ENCODE data around the gene SLC5A10.

GRCh38 chr17:18932360-18933055, 19.5 kb upstream of the SLC5A10 start:
- no peak for TF ChIP-seq POLR2AphosphoS5 (IDR thresholded peaks at IDR 0.05)
- no peak for TF ChIP-seq CTCF (IDR thresholded peaks at IDR 0.05)
- TF ChIP-seq POLR2A (IDR thresholded peaks at IDR 0.05), result no peak
- TF ChIP-seq EP300 (IDR thresholded peaks at IDR 0.05; ENCODE audit: low read depth), result no peak

All from transverse colon (tissue), 4 donors.